ENCODE results near the gene RNF220.

DNA sequence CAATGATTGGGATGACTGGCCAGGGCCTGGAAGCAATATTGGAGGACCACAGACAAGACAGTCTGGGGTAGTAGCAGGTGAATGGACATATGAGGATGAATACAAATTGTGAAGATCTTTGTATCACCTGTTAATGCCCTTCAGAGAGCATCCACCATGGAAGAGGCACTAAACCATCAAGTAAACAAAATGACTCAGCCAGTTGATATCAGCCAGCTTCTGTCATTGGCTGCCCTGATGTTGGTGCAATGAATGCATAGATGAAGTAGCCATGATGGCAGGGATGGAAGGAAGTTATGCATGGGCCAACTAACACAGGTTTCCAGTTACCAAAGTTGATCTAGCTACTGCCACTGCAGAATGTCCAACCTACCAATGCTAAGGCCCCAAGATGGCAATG is 33.8 kb upstream of the RNF220 start:
- TF ChIP-seq, protein P1, sequence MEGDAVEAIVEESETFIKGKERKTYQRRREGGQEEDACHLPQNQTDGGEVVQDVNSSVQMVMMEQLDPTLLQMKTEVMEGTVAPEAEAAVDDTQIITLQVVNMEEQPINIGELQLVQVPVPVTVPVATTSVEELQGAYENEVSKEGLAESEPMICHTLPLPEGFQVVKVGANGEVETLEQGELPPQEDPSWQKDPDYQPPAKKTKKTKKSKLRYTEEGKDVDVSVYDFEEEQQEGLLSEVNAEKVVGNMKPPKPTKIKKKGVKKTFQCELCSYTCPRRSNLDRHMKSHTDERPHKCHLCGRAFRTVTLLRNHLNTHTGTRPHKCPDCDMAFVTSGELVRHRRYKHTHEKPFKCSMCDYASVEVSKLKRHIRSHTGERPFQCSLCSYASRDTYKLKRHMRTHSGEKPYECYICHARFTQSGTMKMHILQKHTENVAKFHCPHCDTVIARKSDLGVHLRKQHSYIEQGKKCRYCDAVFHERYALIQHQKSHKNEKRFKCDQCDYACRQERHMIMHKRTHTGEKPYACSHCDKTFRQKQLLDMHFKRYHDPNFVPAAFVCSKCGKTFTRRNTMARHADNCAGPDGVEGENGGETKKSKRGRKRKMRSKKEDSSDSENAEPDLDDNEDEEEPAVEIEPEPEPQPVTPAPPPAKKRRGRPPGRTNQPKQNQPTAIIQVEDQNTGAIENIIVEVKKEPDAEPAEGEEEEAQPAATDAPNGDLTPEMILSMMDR (IDR thresholded peaks at IDR 0.05) = no peak
- TF ChIP-seq POLR2AphosphoS5 (IDR thresholded peaks at IDR 0.05; ENCODE audit: insufficient read depth in 1 of 2, low read depth in 1 of 2) = no peak
- TF ChIP-seq POLR2A (IDR thresholded peaks at IDR 0.05) = no peak
